Naive thymus-derived CD4-positive, alpha-beta T cell (primary cell): ENCODE measurements around the gene SPAG17. TPM values are rescaled to one million over a fixed set of nuclear protein-coding genes. Genes with fewer than 3 reads are reported as not detected.
"Not testable (repeated sequence)": the region's sequence is repeated elsewhere in the genome, so short reads cannot be mapped to it uniquely, and the experiment has no call there.

Experiments used
- ATAC-seq: fragments of 150-1000 bp; cut with Tn5 transposase; 2 replicates; pipeline ENCODE4 v1.10.0; 2021; ENCODE audit warnings: mild to moderate bottlenecking, moderate library complexity
- CTCF ChIA-PET: fragments of 350-600 bp; sonication (Branson Sonifier 250); formaldehyde crosslinking; loops from one replicate; lab custom pipeline; 2021; ENCODE audit warnings: antibody characterized with exemption; lab: Charles Lee
- POLR2A ChIA-PET: fragments of 350-600 bp; sonication (Branson Sonifier 250); formaldehyde crosslinking; loops from one replicate; lab custom pipeline; 2021; ENCODE audit warnings: antibody characterized with exemption, inconsistent platforms; lab: Charles Lee
- DNase-seq, 9 donors: peaks; one replicate each; pipeline versions ENCODE4 v3.0.0 to v3.0.0-alpha.2; 2020 to 2022; ENCODE audit warnings: mixed read lengths in 1 of 9
- H3K27ac ChIP-seq: one replicate; pipeline ENCODE4 v1.7.0; 2013; ENCODE audit warnings: mild to moderate bottlenecking, low read depth, low read length, moderate library complexity
- H3K27me3 ChIP-seq, 2 donors: one replicate each; pipeline ENCODE4 v1.7.0; 2013; ENCODE audit warnings: low read length in 2 of 2, mild to moderate bottlenecking in 2 of 2, moderate library complexity in 2 of 2; ENCODE audit not compliant: control insufficient read depth in 2 of 2, insufficient read depth in 2 of 2
- H3K36me3 ChIP-seq, 3 experiments: 1 replicate in 2 of 3; 2 replicates in 1 of 3; pipeline ENCODE4 v1.7.0; 2013; ENCODE audit warnings: low read length in 3 of 3, mild to moderate bottlenecking in 3 of 3, moderate library complexity in 1 of 3; ENCODE audit not compliant: insufficient read depth in 3 of 3, control insufficient read depth in 2 of 3
- H3K4me1 ChIP-seq, 2 donors: one replicate each; pipeline ENCODE4 v1.7.0; 2013; ENCODE audit warnings: low read length in 2 of 2, mild to moderate bottlenecking in 2 of 2, moderate library complexity in 1 of 2; ENCODE audit not compliant: control insufficient read depth in 2 of 2, insufficient read depth in 2 of 2
- H3K4me3 ChIP-seq: 2 replicates; pipeline ENCODE4 v1.7.0; 2013; ENCODE audit warnings: mild to moderate bottlenecking, low read length
- H3K9me3 ChIP-seq, 3 experiments: 1 replicate in 2 of 3; 2 replicates in 1 of 3; pipeline ENCODE4 v1.7.0; 2013; ENCODE audit warnings: low read length in 3 of 3; ENCODE audit not compliant: control insufficient read depth in 2 of 3
- H3K27ac Mint-ChIP-seq, 9 donors: one replicate each; pipeline ENCODE4 v1.8.0; 2020 to 2022; ENCODE audit warnings: mixed read lengths in 9 of 9, mild to moderate bottlenecking in 8 of 9, moderate library complexity in 5 of 9, inconsistent platforms in 2 of 9
- H3K27me3 Mint-ChIP-seq, 5 donors: one replicate each; pipeline ENCODE4 v1.8.0; 2021 to 2022; ENCODE audit warnings: mixed read lengths in 5 of 5, mild to moderate bottlenecking in 1 of 5
- H3K36me3 Mint-ChIP-seq, 5 donors: one replicate each; pipeline ENCODE4 v1.8.0; 2020 to 2022; ENCODE audit warnings: mixed read lengths in 5 of 5, mild to moderate bottlenecking in 3 of 5, inconsistent platforms in 1 of 5
- H3K4me1 Mint-ChIP-seq, 7 donors: one replicate each; pipeline ENCODE4 v1.8.0; 2020 to 2022; ENCODE audit warnings: mixed read lengths in 7 of 7, mild to moderate bottlenecking in 3 of 7, inconsistent platforms in 1 of 7
- H3K4me3 Mint-ChIP-seq, 10 donors: one replicate each; pipeline ENCODE4 v1.8.0; 2020 to 2022; ENCODE audit warnings: mild to moderate bottlenecking in 10 of 10, mixed read lengths in 10 of 10, moderate library complexity in 6 of 10, inconsistent platforms in 2 of 10
- H3K9me3 Mint-ChIP-seq, 11 donors: one replicate each; pipeline ENCODE4 v1.8.0; 2020 to 2022; ENCODE audit warnings: mixed read lengths in 11 of 11, mild to moderate bottlenecking in 4 of 11, inconsistent platforms in 1 of 11, moderate library complexity in 1 of 11
- intact Hi-C, 2 donors: fragments of 100-400 bp; cut with micrococcal nuclease; formaldehyde crosslinking; loops; one replicate each; pipeline ENCODE4 v1.15.1; 2023
- polyA plus RNA-seq, 2 donors: library from polyadenylated mRNA; unstranded; fragments of 300-500 nt; fragmentation: Illumina TruSeq; gene quantifications; one replicate each; pipeline ENCODE4 v1.2.3, GENCODE V29; 2021
- total RNA-seq, 6 experiments: library from RNA in 5 of 6; stranded (reverse) in 5 of 6; gene quantifications; 1 replicate in 5 of 6; 2 replicates in 1 of 6; pipeline ENCODE4 v1.2.3 and lab custom pipeline; 2021 to 2026

SPAG17 gene
- total and polyA plus RNA-seq, 7 experiments from 2014 or later: not detected

- peaks cover 0 to 2% (median 0%) of the 10 kb centered on the region in 11 donors for H3K9me3 Mint-ChIP-seq
- H3K36me3 Mint-ChIP-seq: peaks cover 0 to 20% (median 4%) of the 10 kb centered on the region in 5 donors
- Histone ChIP-seq H3K27me3 (no peaks in the 10 kb centered on the region), H3K4me1 (peaks cover 24 to 30% of the 10 kb centered on the region in 2 donors), H3K9me3 (no peaks in the 10 kb centered on the region), H3K27ac (peak overlapping the region; percentile 89), H3K36me3 (peaks cover 0 to 14% (median 5%) of the 10 kb centered on the region in 3 experiments), H3K4me3 (peak overlapping the region; percentile 94)
- peak overlapping the region; percentile 90 to 97 (median 94) for H3K4me3 Mint-ChIP-seq
- peak overlapping the region; percentile 74 to 97 (median 94) for H3K27ac Mint-ChIP-seq
- DNase-seq (no peak), ATAC-seq (no peak)
- peaks cover 41 to 78% (median 71%) of the 10 kb centered on the region in 7 donors for H3K4me1 Mint-ChIP-seq
- CTCF ChIA-PET: no interaction called here
- peaks cover 0 to 2% (median 0%) of the 10 kb centered on the region in 5 donors for H3K27me3 Mint-ChIP-seq
- POLR2A ChIA-PET: no interaction called here
- intact Hi-C loops: no loop called here
These were observed 254.5 kb downstream of the SPAG17 start for GRCh38 chr1:117930484-117930883.

- no peak for DNase-seq
- peaks cover 41 to 78% (median 71%) of the 10 kb centered on the region in 7 donors for H3K4me1 Mint-ChIP-seq
- peak overlapping the region; percentile 90 to 97 (median 94) for H3K4me3 Mint-ChIP-seq
- Histone ChIP-seq H3K4me3 (peak overlapping the region; percentile 94), H3K4me1 (peaks cover 24 to 30% of the 10 kb centered on the region in 2 donors), H3K27ac (peak overlapping the region; percentile 89), H3K27me3 (no peaks in the 10 kb centered on the region), H3K9me3 (no peaks in the 10 kb centered on the region), H3K36me3 (peaks cover 0 to 14% (median 5%) of the 10 kb centered on the region in 3 experiments)
- CTCF ChIA-PET: no interaction called here
- POLR2A ChIA-PET: no interaction called here
- intact Hi-C loops: no loop called here
- peaks cover 0 to 2% (median 0%) of the 10 kb centered on the region in 11 donors for H3K9me3 Mint-ChIP-seq
- peaks cover 0 to 2% (median 0%) of the 10 kb centered on the region in 5 donors for H3K27me3 Mint-ChIP-seq
- H3K27ac Mint-ChIP-seq: peak overlapping the region; percentile 74 to 97 (median 94)
- H3K36me3 Mint-ChIP-seq: peaks cover 0 to 20% (median 4%) of the 10 kb centered on the region in 5 donors
- no peak for ATAC-seq
These were observed 254.9 kb downstream of the SPAG17 start for GRCh38 chr1:117930173-117930447.

- Mint-ChIP-seq H3K27me3 (peaks cover 0 to 2% (median 0%) of the 10 kb centered on the region in 5 donors), H3K36me3 (peaks cover 0 to 17% (median 2%) of the 10 kb centered on the region in 5 donors), H3K27ac (peak within 1 kb of the TSS; percentile 74 to 97 (median 94)), H3K4me3 (peak within 1 kb of the TSS; percentile 90 to 97 (median 94)), H3K4me1 (peaks cover 41 to 78% (median 71%) of the 10 kb centered on the region in 7 donors), H3K9me3 (peaks cover 0 to 2% (median 0%) of the 10 kb centered on the region in 11 donors)
- Histone ChIP-seq H3K4me1 (peaks cover 24 to 30% of the 10 kb centered on the region in 2 donors), H3K36me3 (peaks cover 0 to 10% (median 5%) of the 10 kb centered on the region in 3 experiments), H3K4me3 (peak within 1 kb of the TSS; percentile 94), H3K27ac (peak within 1 kb of the TSS; percentile 89), H3K27me3 (no peaks in the 10 kb centered on the region), H3K9me3 (no peaks in the 10 kb centered on the region)
- intact Hi-C loops: loop anchor here (1.0 to 5.0 kb wide), 9 partner anchors 35 to 1357 kb away; partner anchors contain the start of genes MAN1A2 (in 2 of the 2), WARS2 (in 2 of the 2), CD58 (in 1 of the 2) and TTF2 (in 1 of the 2)
- ATAC-seq: peak; percentile 96
- peak; percentile 84 to 98 (median 94) for DNase-seq
- ChIA-PET POLR2A (interaction anchor here (0.6 to 1.0 kb wide), 3 partner anchors 23 to 1839 kb away, joined by 3 to 5 read pairs (median 3); no protein-coding TSS in a partner anchor), CTCF (interaction anchor here (1.0 kb wide), 1 partner anchor 23 kb away, joined by 3 read pairs; no protein-coding TSS in a partner anchor)
These were observed 255.5 kb downstream of the SPAG17 start, which contains the start of the genes GDAP2 and WDR3 for GRCh38 chr1:117929343-117930172. GDAP2 (minus strand) TSS chr1:117929621; CDS start chr1:117920357, 9,264 bp downstream. WDR3 (plus strand) TSS chr1:117929739; CDS start chr1:117933320, 3,581 bp downstream.

DNA sequence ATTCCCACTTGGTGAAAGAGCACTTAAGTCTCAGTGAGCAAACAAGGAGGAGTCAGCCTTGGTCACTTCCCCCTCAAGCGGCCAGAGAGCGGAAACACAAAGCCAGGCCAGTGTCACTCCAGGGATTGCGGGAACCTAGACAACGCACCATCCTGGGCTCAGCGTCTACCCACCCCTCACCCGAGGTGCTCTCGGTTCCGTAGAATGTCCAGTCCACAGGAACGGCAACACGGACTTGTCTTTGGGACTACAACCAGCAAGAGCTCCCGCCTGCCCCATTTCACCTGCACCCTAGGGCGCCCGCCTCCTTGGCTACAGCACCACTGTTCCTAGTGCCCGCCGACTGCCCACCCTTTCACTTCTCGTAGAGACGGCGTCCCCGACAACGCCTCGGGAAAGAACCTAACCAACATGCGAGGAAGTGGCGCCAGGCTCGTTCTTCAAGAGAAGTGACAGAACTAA, 256.1 kb downstream of the SPAG17 start:
- H3K4me1 Mint-ChIP-seq: peaks cover 42 to 84% (median 71%) of the 10 kb centered on the region in 7 donors

GRCh38 chr1:117925981-117926380, 259.0 kb downstream of the SPAG17 start:
- no peak for DNase-seq
- ChIA-PET POLR2A (no interaction called here), CTCF (no interaction called here)
- Histone ChIP-seq H3K27ac (no peak overlapping the region), H3K36me3 (peaks cover 0 to 11% (median 0%) of the 10 kb centered on the region in 3 experiments), H3K4me3 (no peak overlapping the region), H3K27me3 (no peaks in the 10 kb centered on the region), H3K9me3 (no peaks in the 10 kb centered on the region), H3K4me1 (peaks cover 15 to 20% of the 10 kb centered on the region in 2 donors)
- H3K4me3 Mint-ChIP-seq: peak overlapping the region in 1 of 10 donors; percentile 29
- H3K27ac Mint-ChIP-seq: peak overlapping the region in 2 of 9 donors; percentile 3 to 76
- peaks cover 0 to 2% (median 0%) of the 10 kb centered on the region in 5 donors for H3K27me3 Mint-ChIP-seq
- no peak for ATAC-seq
- peaks cover 0 to 15% (median 9%) of the 10 kb centered on the region in 5 donors for H3K36me3 Mint-ChIP-seq
- H3K9me3 Mint-ChIP-seq: peaks cover 0 to 2% (median 0%) of the 10 kb centered on the region in 11 donors
- intact Hi-C loops: loop anchor here (5.0 kb wide), 2 partner anchors 1216 to 1354 kb away; partner anchors contain the start of genes CD58 (in 1 of the 2) and WARS2 (in 1 of the 2)
- H3K4me1 Mint-ChIP-seq: peaks cover 27 to 64% (median 49%) of the 10 kb centered on the region in 7 donors

More for the DNA sequence above, 256.1 kb downstream of the SPAG17 start:
- Histone ChIP-seq H3K36me3 (peaks cover 0 to 10% (median 5%) of the 10 kb centered on the region in 3 experiments), H3K27ac (peak overlapping the region; percentile 89), H3K27me3 (no peaks in the 10 kb centered on the region), H3K4me1 (peaks cover 24 to 30% of the 10 kb centered on the region in 2 donors), H3K4me3 (peak overlapping the region; percentile 94), H3K9me3 (no peaks in the 10 kb centered on the region)
- ChIA-PET CTCF (interaction anchor here (1.0 kb wide), 1 partner anchor 24 kb away, joined by 3 read pairs; no protein-coding TSS in a partner anchor), POLR2A (interaction anchor here (0.8 to 1.0 kb wide), 2 partner anchors 22 to 1213 kb away, joined by 3 read pairs; no protein-coding TSS in a partner anchor)
- Mint-ChIP-seq H3K9me3 (peaks cover 0 to 2% (median 0%) of the 10 kb centered on the region in 11 donors), H3K27ac (peak overlapping the region; percentile 74 to 97 (median 94)), H3K36me3 (peaks cover 0 to 18% (median 5%) of the 10 kb centered on the region in 5 donors), H3K27me3 (peaks cover 0 to 2% (median 0%) of the 10 kb centered on the region in 5 donors), H3K4me3 (peak overlapping the region; percentile 90 to 97 (median 94))
- ATAC-seq (peak; percentile 51), DNase-seq (peak in 1 of 9 donors; percentile 61)
- intact Hi-C loops: loop anchor here (1.0 to 5.0 kb wide), 9 partner anchors 34 to 1357 kb away; partner anchors contain the start of genes MAN1A2 (in 2 of the 2), WARS2 (in 2 of the 2), CD58 (in 1 of the 2) and TTF2 (in 1 of the 2)

DNA sequence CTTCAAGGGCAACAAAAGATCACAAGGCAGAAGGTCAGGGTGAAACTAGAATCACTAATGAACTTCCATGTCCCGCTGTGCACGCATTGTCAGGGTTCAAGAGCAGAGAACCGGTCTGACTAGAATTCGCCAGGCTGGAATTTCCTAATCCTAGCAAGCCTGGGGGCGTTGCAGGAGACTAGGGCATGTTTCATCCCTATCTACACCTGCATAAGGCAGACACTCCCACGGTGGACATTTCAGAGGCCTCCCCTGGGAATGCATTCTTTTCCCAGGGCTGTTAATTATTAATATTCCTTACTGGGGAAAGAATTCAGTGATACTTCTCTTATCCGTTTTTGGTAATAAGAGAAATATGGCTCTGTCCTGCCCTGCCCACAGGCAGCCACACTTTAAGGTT, 262.3 kb downstream of the SPAG17 start:
- CTCF ChIA-PET, H3K27me3 ChIP-seq, ATAC-seq, DNase-seq, POLR2A ChIA-PET, H3K4me1 ChIP-seq, H3K27ac ChIP-seq, H3K27ac Mint-ChIP-seq, intact Hi-C loops, H3K9me3 Mint-ChIP-seq, H3K4me3 ChIP-seq, H3K4me3 Mint-ChIP-seq, H3K9me3 ChIP-seq, H3K27me3 Mint-ChIP-seq: not testable (repeated sequence)
- H3K36me3 ChIP-seq: peaks cover 2 to 14% (median 4%) of the 10 kb centered on the region in 3 experiments
- Mint-ChIP-seq H3K36me3 (peaks cover 0 to 24% (median 20%) of the 10 kb centered on the region in 5 donors), H3K4me1 (peaks cover 8 to 35% (median 20%) of the 10 kb centered on the region in 7 donors)
